CD4-positive, alpha-beta T cell (primary cell): ENCODE results near the gene VTI1A. TPM values are rescaled to one million over a fixed set of nuclear protein-coding genes. Genes with fewer than 3 reads are reported as not detected.

ENCODE experiments used
- ATAC-seq: fragments of 200-7000 bp; cut with Tn5 transposase; one replicate; pipeline ENCODE4 v1.10.0; 2022; ENCODE audit warnings: mild to moderate bottlenecking; ENCODE audit not compliant: poor library complexity
- CTCF ChIA-PET: fragments of 350-600 bp; sonication (Branson Sonifier 250); formaldehyde crosslinking; loops from one replicate; lab custom pipeline; 2021; ENCODE audit warnings: antibody characterized with exemption, inconsistent platforms; lab: Charles Lee
- POLR2A ChIA-PET: fragments of 350-600 bp; sonication (Branson Sonifier 250); formaldehyde crosslinking; loops from one replicate; lab custom pipeline; 2021; ENCODE audit warnings: antibody characterized with exemption, inconsistent platforms; lab: Charles Lee
- DNase-seq, 14 experiments: peaks; one replicate each; pipeline ENCODE4 v3.0.0-alpha.2; 2013 to 2020; ENCODE audit warnings: mixed read lengths in 2 of 14
- H3K27ac ChIP-seq, 2 donors: one replicate each; pipeline versions ENCODE4 v1.5.1 to v1.7.0; 2013; ENCODE audit warnings: low read length in 2 of 2, low read depth in 1 of 2, mild to moderate bottlenecking in 1 of 2
- H3K27me3 ChIP-seq, 2 experiments: 1 replicate in 1 of 2; 2 replicates in 1 of 2; pipeline versions ENCODE4 v1.6.1 to v1.7.0; 2013; ENCODE audit warnings: low read length in 2 of 2, control low read depth in 1 of 2, mild to moderate bottlenecking in 1 of 2, moderate library complexity in 1 of 2; ENCODE audit not compliant: insufficient read depth in 2 of 2, control insufficient read depth in 1 of 2
- H3K36me3 ChIP-seq: one replicate; pipeline ENCODE4 v1.6.1; 2013; ENCODE audit warnings: low read length, control low read depth; ENCODE audit not compliant: insufficient read depth
- H3K4me1 ChIP-seq: one replicate; pipeline ENCODE4 v1.6.1; 2013; ENCODE audit warnings: low read length, control low read depth; ENCODE audit not compliant: insufficient read depth
- H3K4me3 ChIP-seq: one replicate; pipeline ENCODE4 v1.5.1; 2013; ENCODE audit warnings: mild to moderate bottlenecking, low read length, moderate library complexity
- H3K9me3 ChIP-seq, 2 experiments: 1 replicate in 1 of 2; 2 replicates in 1 of 2; pipeline versions ENCODE4 v1.6.1 to v1.7.0; 2013; ENCODE audit warnings: low read length in 2 of 2, mild to moderate bottlenecking in 2 of 2, control low read depth in 1 of 2, moderate library complexity in 1 of 2; ENCODE audit not compliant: control insufficient read depth in 1 of 2, insufficient read depth in 1 of 2
- H3K27ac Mint-ChIP-seq: one replicate; pipeline ENCODE4 v1.8.0; 2020; ENCODE audit warnings: mixed read lengths
- H3K27me3 Mint-ChIP-seq: one replicate; pipeline ENCODE4 v1.8.0; 2021; ENCODE audit warnings: mixed read lengths
- H3K36me3 Mint-ChIP-seq: one replicate; pipeline ENCODE4 v1.8.0; 2021; ENCODE audit warnings: low read depth, mixed read lengths
- H3K4me1 Mint-ChIP-seq: one replicate; pipeline ENCODE4 v1.8.0; 2021; ENCODE audit warnings: low read depth, mixed read lengths
- H3K4me3 Mint-ChIP-seq: one replicate; pipeline ENCODE4 v1.8.0; 2020; ENCODE audit warnings: mild to moderate bottlenecking, mixed read lengths
- H3K9me3 Mint-ChIP-seq: one replicate; pipeline ENCODE4 v1.8.0; 2020; ENCODE audit warnings: mixed read lengths
- CTCF ChIP-seq: fragments of 200-600 bp; IDR thresholded peaks from one replicate; pipeline ENCODE4 v1.8.0; 2022; ENCODE audit warnings: antibody characterized with exemption, mild to moderate bottlenecking
- intact Hi-C, 2 experiments: fragments of 100-400 bp; cut with DNase I in 1 of 2; cut with micrococcal nuclease in 1 of 2; formaldehyde crosslinking; loops; one replicate each; pipeline versions ENCODE4 v1.15.1 to v1.9.0; 2023 to 2025; cut with DNase I, micrococcal nuclease
- total RNA-seq, 174 experiments: library from RNA in 2 of 174; stranded (reverse) in 2 of 174; gene quantifications; one replicate each; pipeline ENCODE4 v1.2.3 and lab custom pipeline; 2021 to 2026

VTI1A gene
- total RNA-seq, 2 experiments from 2014 or later: 54.5 to 56.5 TPM

- H3K4me1 ChIP-seq: no peaks in the 10 kb centered on the region
- no peak overlapping the region for H3K4me3 ChIP-seq
- POLR2A ChIA-PET: no interaction called here
- no peak for ATAC-seq
- no peak for TF ChIP-seq CTCF
- H3K9me3 Mint-ChIP-seq: no peaks in the 10 kb centered on the region
- H3K9me3 ChIP-seq: no peaks in the 10 kb centered on the region
- CTCF ChIA-PET: no interaction called here
- no peak overlapping the region for H3K4me3 Mint-ChIP-seq
- no peak overlapping the region for H3K27ac ChIP-seq
- intact Hi-C loops: no loop called here
- DNase-seq: no peak
- H3K4me1 Mint-ChIP-seq: peaks cover 12% of the 10 kb centered on the region
- H3K27me3 ChIP-seq: no peaks in the 10 kb centered on the region
- H3K27me3 Mint-ChIP-seq: no peaks in the 10 kb centered on the region
- H3K36me3 ChIP-seq: peaks cover 12% of the 10 kb centered on the region
- no peak overlapping the region for H3K27ac Mint-ChIP-seq
- peaks cover 56% of the 10 kb centered on the region for H3K36me3 Mint-ChIP-seq
Observed at GRCh38 chr10:112535531-112535951, 88.5 kb downstream of the VTI1A start.

GRCh38 chr10:112536663-112537062, 89.6 kb downstream of the VTI1A start:
- no peak overlapping the region for H3K4me3 Mint-ChIP-seq
- H3K36me3 ChIP-seq: peaks cover 12% of the 10 kb centered on the region
- no peak for TF ChIP-seq CTCF
- H3K9me3 Mint-ChIP-seq: no peaks in the 10 kb centered on the region
- no peak overlapping the region for H3K27ac ChIP-seq
- no peaks in the 10 kb centered on the region for H3K27me3 Mint-ChIP-seq
- ChIA-PET CTCF (no interaction called here), POLR2A (no interaction called here)
- H3K36me3 Mint-ChIP-seq: peaks cover 61% of the 10 kb centered on the region
- intact Hi-C loops: no loop called here
- H3K9me3 ChIP-seq: no peaks in the 10 kb centered on the region
- H3K27ac Mint-ChIP-seq: no peak overlapping the region
- H3K27me3 ChIP-seq: no peaks in the 10 kb centered on the region
- ATAC-seq: no peak
- peaks cover 12% of the 10 kb centered on the region for H3K4me1 Mint-ChIP-seq
- DNase-seq: no peak
- H3K4me1 ChIP-seq: no peaks in the 10 kb centered on the region
- H3K4me3 ChIP-seq: no peak overlapping the region

DNA sequence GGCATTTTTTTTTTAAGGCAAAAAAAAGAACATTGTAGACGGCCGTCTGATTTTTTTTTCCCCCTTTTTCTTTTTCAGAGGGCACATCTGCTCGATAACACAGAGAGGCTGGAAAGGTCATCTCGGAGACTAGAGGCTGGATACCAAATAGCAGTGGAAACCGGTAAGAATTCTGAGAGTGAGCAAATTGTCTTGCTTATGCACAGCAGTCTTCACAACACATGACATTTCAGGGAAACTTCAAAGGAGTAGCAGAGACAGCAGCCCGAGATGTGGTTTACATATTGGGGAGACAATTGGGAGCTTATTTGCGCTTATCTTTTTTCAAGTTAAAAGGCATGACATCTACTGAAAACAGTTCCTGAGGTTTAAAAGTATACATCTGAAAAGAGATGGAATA, 91.2 kb downstream of the VTI1A start:
- intact Hi-C loops: no loop called here
- Mint-ChIP-seq H3K4me1 (peaks cover 11% of the 10 kb centered on the region), H3K27me3 (no peaks in the 10 kb centered on the region), H3K9me3 (no peaks in the 10 kb centered on the region), H3K27ac (no peak overlapping the region), H3K4me3 (no peak overlapping the region), H3K36me3 (peaks cover 68% of the 10 kb centered on the region)
- POLR2A ChIA-PET: no interaction called here
- TF ChIP-seq CTCF: no peak
- CTCF ChIA-PET: no interaction called here
- ATAC-seq: no peak
- DNase-seq: no peak
- Histone ChIP-seq H3K36me3 (peaks cover 12% of the 10 kb centered on the region), H3K27me3 (no peaks in the 10 kb centered on the region), H3K27ac (no peak overlapping the region), H3K4me1 (no peaks in the 10 kb centered on the region), H3K9me3 (peaks cover 0 to 5% of the 10 kb centered on the region in 2 experiments), H3K4me3 (no peak overlapping the region)
